HG03558 (cell line): ENCODE results near the gene LIPM.

Source experiments
- ATAC-seq: cut with Tn5 transposase; IDR thresholded peaks from one replicate; pipeline ENCODE4 v1.9.1; 2021; ENCODE audit warnings: moderate number of reproducible peaks; ENCODE audit not compliant: unreplicated experiment; ENCODE audit errors: extremely low read depth

The LIPM gene

DNA sequence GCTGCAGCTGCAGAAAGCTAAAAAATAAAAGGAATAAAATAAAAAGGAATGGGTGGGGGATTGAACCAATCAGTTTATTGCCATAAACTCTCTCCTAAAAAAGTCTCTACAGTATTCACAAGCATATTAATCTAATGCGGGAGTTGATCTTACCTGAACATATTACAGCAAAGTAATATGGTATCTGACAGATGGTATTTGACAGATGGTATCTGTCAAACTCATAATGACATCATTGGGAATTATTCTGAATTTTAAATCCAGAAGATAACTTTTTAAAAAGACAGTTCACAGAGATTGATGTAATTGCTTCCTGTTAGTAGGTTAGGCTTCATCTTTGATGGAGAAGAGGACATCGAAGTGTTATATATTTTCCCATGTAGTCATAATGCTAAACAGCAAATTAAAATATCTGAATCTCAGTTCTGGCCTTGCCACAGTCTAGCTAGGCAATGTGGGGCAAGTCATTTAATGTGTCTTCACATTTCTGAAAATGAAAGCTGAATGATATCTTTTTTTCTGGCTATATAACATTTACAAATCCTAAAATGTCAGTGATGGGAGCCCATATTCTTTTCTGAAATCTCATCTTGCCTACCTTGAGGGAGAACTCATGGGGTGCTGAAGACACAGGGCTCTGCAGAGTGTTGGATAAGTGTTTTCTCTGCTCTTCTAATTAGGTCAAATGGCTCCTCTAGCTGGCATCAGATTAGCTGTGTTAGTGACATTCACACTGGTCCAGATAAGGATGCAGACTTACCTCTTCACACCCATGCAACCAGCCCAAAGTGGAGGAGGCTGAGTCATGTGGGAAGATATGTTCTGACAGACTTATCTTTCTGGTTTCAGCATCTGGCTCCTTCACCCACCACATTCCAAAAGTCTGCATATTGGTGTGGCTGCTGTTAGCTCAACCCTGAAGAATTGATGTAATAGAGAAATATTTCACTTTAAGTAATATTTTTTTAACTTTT is 2.1 kb upstream of the LIPM start:
- no peak for ATAC-seq

DNA sequence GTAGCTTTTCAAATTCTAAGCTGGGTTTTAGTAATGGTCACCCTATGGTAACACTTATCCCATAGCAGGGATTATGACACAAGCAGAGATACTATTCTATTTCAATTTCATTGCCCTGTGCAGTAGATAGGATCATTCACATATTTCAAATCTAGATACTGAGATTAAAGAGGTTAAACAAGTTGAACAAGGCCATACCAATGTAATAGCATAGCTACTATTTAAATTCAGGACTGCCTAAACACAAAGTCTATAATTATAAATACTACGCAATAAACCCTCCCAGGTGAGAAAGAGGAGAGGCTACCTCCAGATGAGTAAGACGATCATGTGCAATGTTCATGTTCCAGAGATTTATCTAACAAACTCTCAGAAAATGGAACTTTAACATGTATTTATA is 1.1 kb downstream of the LIPM start:
- ATAC-seq = no peak

DNA sequence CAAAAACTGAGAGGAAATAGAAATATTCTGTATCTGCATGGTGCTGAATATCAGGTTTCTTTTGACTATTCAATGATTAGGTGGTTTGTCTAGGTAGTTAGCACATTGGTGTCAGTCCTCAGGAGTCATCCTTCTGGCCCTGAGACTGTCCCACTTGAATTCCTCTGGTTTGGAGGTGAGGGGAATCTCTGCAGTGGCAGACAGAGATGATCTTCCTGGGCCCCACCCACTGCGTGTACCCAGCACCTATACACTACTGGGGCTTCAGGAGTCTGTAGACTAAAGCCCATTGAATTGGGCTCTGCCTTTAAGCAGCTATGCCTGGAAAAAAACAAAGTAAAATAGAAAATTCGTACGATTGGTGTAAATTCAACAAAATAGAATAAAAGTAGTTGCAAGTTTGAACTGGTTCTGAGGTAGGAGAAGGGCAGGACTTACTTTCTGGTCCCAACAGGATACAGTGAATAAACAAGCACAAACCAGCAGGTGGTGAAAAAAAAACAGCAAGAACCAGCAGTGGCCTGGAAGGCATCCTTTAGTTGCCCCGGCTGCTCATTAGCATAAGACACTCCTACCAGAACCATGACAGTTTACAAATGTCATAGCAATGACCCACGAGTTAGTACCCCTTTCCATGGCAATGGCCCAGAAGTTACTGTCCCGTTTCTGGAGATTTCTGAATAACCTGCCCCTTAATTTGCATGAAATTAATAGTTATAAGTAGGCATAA is 1.7 kb downstream of the LIPM start:
- ATAC-seq = no peak

DNA sequence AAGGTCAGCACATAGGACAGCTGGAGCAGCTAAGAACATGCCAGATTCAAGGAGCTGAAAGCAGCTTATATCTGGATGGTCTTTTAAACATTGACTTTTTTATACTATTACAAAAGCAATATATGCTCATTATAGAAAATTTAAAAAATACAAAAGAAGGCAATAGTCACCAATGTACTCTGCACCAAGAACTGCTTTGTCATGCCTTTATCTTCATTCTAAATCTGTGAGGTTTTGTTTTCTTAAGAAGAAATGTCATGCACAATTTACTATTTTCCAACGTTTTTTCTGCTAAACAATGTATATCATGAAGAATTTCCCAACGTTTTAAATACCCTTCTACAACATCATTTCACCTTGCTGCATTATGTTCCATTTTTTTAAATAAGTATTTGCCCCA is 2.8 kb downstream of the LIPM start:
- no peak for ATAC-seq

DNA sequence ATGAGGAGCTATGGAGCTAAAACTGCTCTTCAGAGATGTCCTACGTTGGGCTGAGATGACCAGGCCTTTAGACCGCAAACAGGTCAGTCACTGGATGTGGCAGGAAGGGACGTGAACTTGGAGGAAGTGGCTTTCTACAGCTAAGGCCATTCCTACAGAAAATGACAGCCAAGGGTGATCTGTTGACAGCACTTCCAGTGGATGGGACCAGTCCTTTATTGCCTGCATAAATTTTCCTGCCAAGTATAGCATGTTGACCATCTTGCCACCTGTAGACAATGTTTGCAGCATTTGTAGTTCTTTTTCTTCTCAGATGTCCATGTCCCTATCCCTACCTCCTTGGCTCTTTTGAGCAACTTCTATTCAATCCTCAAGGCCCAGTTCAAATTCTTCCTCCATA is 3.4 kb downstream of the LIPM start:
- ATAC-seq = no peak

DNA sequence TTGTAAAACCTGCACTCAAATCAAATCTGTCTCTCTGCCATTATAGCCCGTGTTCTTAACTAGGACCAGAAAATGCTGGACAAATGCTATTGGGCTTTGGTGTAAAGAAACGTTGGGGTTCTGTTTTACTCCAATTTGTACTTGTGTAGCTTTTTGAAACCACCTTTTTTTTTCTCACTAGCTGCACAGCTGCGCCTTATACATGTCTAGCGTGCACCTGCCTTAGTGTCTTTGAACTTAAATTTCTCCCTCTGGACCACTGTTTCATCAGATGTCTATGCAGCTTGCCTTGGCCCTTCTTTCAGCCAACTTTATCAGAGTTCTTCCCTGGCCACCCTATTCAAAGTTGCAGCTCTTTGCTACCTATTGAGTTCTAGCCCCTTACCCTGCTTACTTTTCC is 7.1 kb downstream of the LIPM start:
- no peak for ATAC-seq

DNA sequence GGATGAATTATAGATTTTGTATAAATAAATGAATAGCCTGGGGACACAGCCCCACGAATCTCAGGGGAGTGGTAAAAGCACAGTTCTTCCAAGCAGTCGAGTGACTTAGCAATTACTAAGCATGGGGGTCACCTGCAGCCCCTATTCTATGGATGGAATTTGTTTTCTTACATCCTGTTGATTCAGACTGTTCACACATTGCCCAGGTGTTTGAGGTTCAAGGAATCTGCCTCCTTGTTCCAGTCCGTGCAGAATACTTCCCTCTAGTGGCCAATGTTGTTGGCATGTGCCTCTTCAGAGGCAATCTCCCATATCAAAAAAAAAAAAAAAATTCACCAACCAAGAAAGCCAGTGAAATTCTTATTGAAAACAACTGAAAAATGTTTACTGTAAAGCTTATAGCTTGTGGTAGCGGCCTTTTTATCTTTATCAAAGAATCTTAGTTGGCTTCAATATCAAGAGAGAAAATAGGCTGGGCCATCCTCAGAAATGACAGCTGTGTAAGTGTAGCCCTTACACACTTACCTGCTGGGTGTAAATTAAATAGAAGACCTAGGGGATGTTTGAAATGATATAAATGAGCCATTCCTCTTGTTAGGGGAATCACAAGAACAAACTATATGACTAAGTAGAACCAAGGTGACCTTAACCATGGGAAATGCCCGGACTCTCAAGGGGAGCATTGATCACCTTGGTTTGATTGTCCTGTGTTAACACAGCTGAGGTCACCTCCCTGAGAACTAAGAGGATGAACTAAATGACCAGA is 7.8 kb downstream of the LIPM start:
- no peak for ATAC-seq

DNA sequence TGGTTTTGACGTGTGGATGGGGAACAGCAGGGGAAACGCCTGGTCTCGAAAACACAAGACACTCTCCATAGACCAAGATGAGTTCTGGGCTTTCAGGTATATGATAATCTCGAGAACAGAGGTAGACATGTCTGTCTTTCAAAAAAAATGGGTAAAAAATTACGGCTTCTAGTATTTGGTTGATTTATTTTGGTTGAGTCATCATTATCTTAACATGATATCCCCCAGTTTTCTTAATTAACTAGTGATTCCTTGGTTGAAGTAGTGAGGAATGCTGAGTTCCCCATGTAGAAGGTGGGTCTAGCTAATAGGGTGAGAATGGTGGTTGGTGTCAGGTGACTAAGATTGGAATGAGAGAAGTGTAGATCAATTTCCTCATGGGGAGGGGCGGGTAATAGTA is 10.7 kb downstream of the LIPM start:
- no peak for ATAC-seq

DNA sequence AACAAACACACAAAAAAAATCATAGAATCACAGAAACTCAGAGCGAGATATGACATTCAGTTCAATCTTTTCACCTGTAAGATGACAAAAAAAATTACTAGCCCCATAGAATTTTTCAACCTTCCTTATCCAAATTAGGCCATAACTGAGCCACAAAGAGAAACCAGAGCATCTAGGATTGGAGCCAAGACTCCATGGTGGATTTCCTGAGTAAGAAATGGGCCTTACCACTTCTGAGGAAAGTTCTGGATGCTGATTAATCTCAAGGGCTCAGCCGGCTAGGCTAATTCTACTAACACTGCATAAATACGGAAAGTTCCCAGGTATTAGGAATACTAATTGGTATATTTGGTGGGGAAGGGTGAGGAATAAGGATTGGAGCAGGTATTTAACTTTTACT is 16.8 kb downstream of the LIPM start:
- ATAC-seq = no peak

DNA sequence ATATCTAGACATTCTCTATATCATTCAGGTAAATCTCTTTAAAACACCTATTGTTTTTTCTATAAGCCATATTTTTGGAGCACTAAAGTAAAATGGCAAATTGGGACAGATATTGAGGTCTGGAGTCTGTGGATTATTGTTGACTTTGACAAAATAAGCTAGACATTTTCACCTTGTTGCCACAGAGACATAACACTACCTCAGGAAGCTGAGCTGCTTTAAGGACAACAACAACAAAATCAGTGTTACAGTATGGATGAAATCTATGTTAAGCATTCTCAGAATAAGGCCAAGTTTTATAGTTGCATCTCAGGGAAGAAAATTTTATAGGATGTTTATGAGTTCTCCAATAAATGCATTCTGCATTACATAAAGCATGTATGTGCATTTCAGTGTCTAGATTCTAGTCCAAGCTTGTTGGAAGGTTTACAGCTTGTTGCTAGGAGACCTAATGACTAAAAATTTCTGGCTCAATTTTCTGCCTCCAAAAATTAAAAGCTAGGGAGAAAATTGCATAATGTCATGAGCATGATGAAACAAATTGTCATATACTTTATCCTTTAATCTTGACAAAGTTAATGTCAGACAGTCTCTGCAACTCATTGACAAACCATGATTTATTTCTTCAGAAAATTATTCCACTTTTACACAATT is 18.3 kb downstream of the LIPM start:
- no peak for ATAC-seq

DNA sequence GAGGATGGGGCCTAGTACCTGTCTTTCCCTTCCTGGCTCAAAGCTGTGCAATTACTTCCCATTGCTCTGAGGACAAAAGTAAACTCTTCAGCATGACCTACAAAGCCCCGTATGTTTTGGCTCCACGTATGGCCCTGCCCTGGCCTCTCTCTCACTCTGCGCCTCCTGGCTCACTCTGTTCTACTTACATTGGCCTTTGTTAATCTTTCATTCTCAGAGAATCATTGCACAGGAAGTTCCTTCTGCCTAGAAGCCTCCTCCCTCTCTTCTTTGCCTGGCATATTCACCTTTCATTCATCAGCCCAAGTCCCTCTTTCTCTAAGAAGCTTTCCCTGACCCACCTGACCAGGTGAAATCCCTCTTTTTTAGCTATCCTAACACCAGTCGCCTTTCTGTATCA is 23.9 kb downstream of the LIPM start:
- no peak for ATAC-seq

DNA sequence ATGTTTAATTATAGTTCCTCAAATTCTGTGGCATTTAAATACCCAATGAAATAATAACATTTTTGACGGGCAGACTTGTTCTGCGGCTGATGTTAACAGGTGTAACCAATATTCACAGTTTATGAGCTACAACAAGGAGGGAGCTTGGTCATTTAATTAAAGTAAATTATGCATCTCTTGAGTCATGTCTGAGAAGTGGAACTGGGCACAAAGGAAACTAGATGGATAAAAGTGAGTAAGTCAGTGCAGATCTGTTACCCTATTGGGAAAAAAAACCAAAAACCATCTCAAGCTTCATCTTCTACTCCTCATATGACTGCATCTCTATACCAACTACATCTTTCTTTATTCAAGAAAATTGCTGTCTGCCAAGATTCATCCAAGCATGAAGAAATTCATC is 25.1 kb downstream of the LIPM start:
- no peak for ATAC-seq

DNA sequence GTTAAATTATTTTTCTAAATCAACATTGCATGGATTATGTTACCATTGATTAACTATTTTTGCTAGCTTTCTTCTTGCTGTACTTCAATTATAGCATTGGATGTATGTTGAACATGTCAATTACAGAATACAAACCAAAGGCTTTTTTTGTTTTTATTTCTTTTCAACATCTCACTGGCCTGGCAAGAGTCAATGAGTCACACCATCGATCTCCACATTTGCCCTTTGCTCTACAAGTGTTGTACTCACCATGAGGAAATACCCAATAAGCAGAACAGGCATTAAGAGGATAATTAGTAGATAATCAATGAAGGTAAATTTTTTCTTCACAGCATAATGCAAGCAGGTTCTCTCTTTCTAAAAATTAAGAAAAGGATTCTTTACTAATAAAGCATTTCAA is 25.8 kb downstream of the LIPM start:
- no peak for ATAC-seq

DNA sequence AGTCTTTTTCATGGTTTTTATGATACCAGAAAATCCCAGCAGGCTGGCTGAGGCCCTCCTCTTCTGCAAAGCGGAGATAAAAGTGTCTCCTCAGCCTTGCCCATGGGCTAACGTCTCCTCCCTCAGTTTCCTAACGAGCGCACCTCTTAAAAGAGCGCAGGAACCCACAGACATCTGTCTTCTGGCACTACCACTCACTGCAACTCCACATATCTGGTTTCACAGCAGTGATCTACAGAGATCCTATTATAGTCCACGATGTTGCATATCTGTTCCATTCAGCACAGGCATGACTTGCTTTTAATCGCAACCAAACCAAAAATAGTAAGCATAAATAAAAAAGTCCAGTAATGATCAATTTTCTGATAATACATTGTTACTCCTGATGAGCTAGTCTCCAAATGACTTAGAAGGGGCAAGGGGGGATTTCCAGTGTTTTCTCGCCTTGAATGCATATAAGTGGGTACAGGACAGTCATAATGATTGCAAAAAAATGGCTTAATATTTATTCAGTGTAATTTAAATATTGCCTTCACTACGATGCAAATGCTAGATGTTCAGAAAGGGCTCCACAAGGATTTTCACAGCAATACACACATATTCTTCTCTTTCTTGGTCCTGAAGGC is 28.2 kb downstream of the LIPM start:
- ATAC-seq = no peak

DNA sequence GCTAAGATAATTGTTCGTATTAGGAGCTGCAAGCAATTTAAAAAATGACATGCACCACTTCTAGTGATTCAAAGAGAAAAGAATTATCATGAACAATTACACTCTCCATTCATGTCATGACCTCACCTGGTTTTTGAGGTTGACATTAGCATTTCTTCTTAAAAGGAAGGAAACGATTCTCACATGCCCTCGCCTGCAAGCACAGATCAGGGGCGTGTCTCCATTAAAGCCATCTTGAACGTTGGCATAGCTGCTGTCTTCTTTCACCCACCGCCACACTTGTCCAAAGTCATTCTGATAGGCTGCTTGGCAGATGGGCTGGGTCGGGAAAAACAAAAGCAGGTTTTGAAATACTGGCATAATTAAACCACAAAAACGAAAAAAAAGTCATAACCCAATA is 29.2 kb downstream of the LIPM start:
- ATAC-seq = no peak

DNA sequence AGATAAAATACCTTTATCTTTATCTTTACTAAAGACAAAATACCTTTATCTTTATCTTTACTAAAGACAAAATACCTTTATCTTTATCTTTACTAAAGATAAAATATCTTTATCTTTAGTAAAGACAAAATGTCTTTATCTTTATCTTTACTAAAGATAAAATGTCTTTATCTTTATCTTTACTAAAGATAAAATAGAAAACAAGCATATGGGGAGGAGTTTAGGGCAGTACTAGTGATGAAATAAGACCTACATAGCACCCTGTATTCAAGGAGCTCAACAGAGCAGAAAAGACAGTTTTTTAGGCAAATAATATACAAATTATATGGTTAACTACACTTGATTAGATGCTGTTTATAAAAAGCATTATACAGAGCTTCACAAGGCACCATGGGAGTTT is 29.8 kb downstream of the LIPM start:
- ATAC-seq = no peak

DNA sequence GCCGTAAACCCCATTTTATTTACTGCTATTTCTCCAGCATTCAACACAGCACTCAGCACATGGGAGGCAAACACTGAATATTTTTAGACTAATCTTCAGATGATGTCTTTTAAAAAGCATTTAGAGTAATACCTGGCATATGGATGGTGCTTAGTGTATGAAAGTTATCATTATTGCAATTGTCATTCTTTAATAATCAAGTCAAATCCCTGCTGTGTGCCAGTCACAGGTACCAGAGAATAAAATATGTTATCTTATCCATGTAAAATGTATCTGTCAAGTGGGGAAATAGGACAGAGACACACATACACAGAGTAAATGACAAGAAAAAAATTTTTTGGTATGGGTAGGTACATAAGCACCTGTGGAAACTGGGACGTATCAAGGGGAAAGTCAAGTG is 30.6 kb downstream of the LIPM start:
- no peak for ATAC-seq

DNA sequence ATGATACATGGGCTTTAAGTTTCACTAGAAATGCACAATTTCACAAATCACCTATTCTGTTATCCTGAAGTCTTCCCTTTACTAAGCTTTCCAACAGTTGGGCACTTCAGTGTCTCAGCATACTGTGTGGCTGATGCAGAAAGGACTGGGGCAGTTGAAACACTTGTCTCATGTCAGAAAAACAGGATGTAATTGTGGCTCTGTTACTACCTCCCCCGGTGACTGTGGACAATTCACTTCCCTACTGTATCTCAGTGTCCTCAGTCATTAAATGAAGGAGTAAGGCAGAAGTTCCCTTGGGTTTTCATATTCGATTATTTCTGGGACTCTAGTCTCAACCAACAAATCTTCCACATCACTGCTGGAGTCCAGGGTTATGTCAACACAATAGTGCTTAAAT is 31.2 kb downstream of the LIPM start:
- no peak for ATAC-seq

DNA sequence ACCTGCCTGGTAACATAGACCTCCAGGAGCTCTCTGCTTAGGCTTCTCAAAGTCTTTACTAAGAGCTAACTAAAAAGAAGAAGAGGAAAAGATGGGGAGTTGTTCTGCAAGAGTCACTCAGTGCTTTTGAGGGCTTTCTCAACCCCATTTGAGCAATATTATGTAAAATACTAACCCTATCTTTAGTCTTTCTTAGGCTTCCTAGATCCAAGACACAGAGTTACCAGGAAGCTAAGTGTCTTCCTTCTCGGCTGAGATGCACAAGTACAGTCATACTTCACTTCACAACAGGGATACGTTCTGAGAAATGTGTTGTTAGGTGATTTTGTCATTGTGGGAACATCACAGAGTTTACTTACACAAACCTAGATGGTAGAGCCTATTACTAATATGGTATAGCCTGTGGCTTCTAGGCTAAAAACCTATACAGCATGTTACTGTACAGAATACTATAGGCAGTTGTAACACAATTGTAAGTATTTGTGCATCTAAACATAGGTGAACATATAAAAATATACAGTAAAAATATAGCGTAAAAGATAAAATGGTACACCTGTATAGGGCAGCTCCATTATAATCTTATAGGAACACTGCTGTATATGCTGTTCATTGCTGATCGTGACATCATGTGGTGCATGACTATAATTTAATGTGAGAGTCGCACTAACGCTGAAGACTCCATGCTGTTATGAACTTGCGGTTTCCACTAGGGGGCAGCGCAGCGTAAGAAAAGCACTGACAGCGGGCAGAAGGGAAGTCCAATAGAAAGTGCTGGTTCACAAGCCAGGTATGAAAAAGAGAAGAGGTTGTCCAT is 32.8 kb downstream of the LIPM start:
- no peak for ATAC-seq
